ENCODE results near the gene DRD1.
"Not testable (repeated sequence)": the region's sequence is repeated elsewhere in the genome, so short reads cannot be mapped to it uniquely, and the experiment has no call there.

The DRD1 gene

DNA sequence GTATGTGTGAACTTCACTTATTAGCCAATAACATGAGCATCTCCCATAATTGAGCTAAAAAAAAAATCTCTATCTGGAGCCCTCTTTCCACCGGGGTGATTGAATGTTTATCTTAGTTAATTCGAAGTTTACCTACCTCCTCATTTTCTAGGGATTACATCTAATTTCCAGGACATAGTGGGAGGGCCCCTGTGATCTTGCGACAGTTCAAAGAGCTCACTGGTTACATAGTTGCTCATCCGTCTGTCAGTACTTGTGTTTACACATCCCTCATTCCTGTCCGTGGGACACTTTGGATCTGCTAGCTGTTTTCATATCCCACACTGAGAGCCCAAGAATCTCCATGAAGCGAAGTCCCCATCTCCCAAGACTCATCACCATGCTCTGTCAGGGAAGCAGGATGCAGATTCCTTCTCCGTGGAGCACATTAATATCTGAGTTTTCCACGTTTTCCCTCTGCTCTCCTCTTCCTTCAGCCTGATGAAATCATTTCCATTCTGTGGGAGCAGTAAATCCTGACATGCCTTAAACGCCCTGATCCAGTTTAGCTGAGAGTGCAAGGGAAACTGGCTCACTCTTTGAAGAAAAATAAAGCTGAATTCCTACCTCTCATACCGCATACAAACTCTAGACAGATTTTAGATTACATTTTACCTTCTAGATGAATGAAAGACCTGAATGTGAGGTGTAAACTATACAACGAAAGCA is 24.2 kb upstream of the DRD1 start:
- no peak for DNase-seq (ENCODE audit: low read depth in 2 of 2)

DNA sequence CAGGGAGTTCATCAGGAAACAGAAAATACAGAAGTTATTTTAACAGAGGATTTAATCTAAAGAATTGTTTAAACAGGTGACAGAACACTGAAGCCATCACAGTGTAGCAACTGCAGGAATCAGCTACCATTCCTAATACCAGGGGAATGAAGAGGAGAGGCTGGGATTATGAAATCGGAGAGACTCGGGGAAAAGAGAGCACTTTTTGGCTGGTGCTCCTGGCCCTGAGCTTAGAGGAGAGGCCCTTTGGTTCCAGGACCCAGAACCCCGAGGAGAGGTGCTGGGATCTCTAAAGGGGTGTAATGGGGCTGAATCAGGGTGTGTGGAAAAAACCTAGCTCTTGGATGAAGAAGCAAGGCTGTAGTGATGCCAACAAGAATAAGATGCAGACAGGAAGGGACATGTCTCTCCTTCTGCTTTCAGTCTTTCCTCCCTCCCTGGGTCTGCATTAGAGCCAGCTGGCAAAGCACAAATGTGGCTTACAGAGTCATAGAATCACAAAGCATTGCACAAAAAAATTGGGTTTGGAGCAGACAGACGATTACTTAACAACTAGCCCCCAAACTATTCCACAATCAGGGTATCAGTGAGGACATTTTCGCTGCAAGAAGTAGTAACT is 22.8 kb upstream of the DRD1 start:
- DNase-seq (ENCODE audit: low read depth in 2 of 2): no peak

DNA sequence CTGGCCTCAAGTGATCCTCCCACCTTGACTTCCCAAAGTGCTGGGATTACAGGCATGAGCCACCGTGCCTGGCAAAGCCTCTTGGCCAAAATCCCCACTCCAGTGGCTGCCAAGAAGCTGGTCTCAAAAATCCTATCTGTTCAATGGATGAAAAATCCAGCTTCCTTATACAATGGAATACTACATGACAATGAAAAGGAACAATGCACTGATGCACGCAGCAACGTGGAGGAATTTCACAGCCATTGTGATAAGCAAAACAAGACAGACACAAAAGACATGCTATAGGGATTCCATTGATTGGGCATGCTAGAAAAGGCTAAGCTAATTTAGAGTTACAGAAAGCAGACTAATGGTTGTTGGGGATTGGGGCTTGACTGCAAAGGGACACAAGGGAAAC is 21.3 kb upstream of the DRD1 start:
- DNase-seq (ENCODE audit: low read depth in 2 of 2): no peak

DNA sequence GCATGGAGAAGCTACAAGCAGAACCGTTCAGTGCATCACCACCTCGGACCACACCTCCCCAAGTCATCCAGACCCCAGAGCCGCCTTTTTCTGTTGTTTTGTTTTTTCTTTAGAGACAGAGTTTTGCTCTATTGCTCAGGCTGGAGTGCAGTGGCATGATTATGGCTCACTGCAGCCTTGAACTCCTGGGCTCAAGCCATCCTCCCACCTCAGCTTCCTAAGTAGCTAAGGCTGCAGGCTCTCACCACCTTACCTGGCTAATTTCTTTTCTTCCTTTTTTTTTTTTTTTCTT is 20.9 kb upstream of the DRD1 start:
- DNase-seq (ENCODE audit: low read depth in 2 of 2): no peak

DNA sequence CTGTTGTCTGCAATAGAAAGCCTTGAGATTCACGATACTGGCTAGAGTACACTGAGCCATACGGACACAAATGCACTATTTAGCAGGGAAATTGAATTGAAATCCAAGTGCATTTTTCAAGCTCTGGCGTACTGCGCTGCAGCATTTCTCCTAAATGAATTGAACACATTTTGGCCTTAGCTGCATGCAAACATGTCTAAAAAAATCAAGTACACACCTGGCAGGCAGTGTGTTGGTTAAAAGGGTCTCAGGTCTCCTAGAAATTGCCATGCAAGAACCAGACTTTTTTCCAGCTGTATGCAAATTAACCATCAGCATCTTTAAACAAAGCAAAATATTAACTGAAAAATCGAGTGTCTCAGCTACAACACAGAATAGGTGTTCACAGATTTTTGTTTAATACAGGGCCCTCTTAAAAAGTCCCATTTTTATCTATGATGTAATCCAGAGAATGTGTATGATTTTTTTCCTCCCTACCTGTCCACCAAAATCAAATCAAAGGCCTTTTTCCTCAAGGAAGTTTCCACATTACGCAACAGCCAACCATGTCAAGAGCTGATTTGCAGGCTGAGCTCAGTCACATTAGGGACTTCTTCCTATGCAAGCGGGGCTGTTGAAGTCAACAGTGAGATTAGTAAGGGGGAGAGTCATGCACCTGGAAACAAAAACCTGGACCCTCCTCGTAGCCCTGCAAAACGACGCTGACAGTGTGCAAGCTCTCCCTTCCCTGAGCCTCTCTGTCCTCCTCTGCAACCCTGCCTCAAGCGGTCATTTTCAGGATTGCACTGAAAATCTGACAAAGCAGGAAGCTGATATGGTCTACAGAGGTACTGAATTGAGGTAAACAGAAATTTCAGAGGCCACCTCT is 20.3 kb upstream of the DRD1 start:
- peak; percentile 29 to 56 for DNase-seq (ENCODE audit: low read depth in 2 of 2)

DNA sequence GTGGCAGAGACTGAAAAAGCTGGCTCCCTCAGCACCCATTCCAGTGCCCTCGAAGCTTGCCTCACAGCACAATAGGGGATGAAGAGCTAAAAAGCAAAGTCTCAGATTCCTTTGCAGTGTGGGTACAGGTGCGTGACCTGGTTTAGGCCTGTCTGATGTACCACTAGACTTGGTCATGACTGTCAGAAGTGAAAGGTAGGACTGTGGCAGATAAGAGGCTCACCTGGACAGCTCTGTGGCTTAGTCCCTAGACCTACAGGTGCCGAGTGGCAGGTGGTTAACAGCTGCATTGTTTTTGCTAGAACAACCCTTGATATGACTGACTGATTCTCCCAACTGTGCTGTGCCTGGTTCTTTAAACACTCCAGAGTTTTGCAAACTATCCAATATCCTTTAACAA is 19.7 kb upstream of the DRD1 start:
- DNase-seq (ENCODE audit: low read depth in 2 of 2): no peak

DNA sequence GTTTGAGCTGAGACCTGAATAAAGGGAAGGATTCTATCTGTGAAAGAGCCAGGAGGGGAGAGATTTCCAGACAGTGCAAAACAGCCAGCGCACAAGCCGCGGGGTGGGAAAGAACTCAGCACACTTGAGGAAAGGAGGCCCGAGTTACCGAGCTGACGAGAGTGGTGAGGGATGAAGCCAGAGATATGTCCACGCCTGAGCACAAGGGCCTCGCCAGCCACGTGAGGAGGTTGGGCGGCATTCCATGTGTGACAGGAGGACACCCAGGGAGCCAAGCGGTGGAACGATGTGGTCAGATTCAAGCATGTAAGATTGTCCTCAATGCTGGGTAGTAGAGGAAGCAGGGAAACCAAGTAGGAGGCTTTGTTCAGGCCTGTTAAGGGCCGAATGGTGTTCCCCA is 17.4 kb upstream of the DRD1 start:
- DNase-seq (ENCODE audit: low read depth in 2 of 2): no peak

DNA sequence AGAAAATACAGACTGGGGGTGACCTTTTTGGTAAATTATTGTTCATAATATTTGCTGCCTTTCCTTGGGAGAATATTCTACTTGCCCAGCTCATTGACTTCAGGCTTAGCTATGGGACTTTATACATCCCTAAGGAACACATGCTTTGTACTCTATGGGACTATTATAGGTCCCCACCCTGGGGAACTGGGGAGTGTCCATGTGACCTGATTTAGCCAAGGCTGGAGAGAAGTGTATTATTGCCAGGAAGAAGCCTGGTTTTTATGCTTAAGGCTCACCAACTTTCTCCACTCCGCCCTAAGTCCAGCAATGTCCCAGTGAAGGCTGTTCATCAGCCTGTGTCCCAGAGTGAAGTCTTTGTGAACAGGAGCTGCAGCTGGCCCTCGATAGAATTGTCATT is 16.6 kb upstream of the DRD1 start:
- no peak for DNase-seq (ENCODE audit: low read depth in 2 of 2)

DNA sequence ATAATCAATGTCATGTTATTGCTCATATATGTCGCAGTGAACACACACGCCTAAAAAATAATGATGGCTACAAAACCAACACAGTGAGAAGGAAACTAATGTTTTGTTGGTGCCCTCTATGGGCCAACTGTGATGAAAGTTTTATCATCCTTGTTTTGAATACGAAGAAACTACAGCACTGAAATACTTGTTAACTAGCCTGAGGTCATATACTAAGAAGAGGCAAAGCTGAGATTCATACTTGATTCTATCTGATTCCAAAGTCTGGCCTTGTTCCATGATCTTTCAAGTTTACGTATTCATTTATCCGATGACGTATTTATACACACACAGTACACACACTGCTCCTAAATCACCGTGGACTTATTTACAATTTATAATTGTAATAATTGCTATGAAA is 16.1 kb upstream of the DRD1 start:
- DNase-seq (ENCODE audit: low read depth in 2 of 2): no peak

DNA sequence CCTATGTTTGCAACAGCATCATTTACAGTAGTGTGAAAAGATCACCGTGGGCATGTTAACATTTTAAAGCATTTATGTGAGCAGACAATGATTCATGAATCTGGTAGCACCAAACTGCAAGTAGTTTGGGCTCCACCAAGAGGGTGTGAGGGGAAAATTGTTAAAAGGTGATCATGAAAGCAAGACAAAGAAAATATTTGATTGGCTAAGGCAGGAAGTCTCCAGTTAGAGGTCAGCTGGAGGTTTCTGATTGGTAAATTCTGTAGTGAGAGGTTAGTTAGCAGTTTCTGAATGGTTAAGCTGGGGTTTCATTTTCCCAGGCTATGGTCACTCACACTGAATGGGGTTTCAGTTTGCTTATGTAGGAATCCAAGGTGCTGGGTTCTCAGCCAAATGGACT is 13.5 kb upstream of the DRD1 start:
- DNase-seq (ENCODE audit: low read depth in 2 of 2): no peak

DNA sequence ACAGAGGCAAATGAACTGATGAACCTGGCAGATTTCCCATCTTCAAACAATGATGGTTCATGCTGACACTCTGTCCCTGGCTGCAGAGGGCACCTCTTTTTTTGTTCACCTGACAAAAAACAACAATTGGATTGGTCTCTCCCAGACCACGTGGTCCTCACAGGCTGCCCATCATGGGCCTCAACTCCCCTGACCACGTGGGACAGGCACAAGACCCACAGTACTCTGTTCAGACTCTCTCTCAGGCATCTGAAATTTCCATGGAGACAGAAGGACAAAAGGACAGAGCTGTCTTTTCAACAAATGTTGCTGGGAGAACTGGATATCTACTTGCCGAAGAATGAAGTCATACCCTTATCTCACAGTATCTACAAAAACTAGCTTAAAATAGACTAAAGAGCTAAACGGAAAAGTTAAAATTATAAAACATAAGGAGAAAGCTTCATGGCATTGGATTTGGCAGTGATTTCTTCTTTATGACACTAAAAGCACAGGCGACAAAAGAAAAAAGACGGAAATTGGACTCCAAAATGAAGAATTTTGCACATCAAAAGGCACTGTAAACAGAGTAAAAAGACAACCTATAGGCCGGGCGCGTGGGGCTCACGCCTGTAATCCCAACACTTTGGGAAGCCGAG is 12.2 kb upstream of the DRD1 start:
- DNase-seq (ENCODE audit: low read depth in 2 of 2): no peak

DNA sequence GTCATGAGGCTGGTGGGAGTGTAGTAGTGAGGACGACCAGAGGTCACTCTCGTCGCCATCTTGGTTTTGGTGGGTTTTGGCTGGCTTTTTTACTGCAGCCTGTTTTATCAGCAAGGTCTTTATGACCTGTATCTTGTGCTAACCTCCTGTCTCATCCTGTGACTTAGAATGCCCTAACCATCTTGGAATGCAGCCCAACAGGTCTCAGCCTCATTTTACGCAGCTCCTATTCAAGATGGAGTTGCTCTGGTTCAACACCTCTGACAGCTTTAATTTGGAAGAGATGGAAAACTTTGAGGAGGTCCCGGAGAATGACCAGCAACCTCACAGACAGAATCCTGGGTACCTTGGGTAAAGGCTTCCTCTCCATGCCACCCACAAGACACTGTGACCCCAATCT is 10.4 kb upstream of the DRD1 start:
- DNase-seq (ENCODE audit: low read depth in 2 of 2): not testable (repeated sequence)

DNA sequence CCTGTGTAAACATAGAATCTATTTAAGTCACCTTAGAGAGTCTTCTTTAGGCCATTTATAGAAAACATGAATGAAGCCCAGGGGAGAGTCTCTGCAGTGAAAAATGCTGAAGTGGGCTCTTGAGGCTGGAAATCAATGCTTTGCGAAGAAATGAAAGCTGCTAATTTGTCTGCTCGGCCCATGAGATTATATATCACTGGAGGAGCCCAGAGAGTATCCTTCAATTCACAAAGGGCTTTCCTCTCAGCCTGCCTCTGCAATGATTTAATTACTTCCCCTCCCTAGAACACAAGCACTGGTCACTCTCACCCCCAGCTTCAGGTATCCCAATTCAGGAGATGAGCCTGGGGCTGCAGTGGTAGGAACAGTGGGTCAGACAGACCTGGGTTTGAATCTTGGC is 8.2 kb upstream of the DRD1 start:
- DNase-seq (ENCODE audit: low read depth in 2 of 2): no peak

DNA sequence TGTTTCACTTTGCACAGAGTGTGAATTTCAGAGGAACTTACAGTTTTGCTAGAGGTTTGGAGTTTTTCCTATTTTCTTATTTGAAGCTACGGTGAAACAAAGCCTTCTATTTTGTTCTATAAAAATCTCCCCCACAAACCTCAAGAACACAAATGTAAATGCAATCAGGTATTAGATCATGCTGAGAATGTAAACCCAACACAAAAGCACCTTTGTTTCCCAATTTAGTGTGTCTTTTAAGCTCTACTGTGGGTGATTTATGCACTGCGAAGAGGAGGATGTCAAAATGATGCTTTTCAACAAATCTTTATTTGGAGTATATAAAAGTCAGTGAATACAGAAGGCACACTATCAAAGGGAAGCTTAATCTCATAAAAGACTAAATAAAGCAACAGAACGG is 4.3 kb upstream of the DRD1 start:
- no peak for DNase-seq (ENCODE audit: low read depth in 2 of 2)

DNA sequence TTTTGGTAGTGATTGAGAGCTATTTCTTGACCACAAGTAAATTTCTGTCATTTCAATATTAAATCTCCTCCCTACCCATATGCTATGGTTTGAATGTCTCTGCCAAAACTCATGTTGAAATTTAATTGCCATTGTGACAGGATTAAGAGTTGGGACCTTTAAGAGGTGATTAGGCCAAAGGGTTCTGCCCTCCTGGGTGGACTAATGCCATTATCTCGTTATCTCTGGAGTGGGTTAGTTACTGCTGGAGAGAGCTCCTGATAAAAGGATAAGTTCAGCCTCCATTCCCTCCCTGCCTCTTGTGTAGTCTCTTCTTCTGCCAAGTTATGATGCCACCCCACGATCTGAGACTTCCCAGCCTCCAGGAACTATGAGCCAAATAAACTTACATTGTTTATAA is 3.6 kb upstream of the DRD1 start:
- DNase-seq (ENCODE audit: low read depth in 2 of 2): no peak

DNA sequence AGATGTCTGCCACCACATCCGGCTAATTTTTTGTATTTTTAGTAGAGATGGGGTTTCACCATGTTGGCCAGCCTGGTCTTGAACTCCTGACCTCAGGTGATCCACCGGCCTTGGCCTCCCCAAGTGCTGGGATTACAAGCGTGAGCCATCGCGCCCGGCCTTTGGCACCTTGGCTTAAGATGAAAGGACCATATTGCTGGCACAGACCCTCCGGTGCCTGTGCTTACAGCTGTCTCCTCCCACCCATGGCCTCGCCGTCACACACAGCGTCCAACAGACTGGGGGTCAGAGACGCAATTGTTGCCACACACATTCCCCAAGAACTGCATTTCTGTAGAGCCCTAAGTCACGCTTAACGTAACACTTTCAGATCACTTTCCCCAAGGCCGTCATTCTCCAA is 2.4 kb upstream of the DRD1 start:
- DNase-seq (ENCODE audit: low read depth in 2 of 2): not testable (repeated sequence)

DNA sequence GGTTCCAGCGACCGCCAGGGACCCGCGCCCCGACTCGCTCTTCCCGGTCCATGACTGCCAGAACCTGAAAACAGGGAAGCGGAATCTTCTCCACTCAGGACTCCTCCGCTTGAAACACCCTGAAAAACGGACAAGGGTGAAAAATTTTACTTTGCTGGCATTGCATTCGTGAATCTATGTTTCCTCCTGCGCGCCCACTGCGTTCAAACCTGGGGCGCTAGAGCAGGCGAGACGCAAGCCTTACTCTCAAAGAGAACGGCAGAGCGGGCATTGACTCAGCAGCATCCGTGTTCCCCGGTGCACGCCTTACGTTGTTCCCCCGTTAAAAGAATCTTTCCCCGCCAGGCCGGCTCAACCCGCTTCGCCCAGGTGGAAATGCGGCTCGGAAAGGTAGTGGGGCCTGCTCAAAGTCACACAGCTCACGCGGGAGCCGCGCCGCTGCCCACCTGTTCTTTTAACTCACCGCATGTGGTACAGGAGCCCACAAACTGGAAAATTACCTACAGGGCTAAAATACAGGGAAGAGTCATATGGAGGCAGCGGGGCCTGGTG is 999 bp upstream of the DRD1 start:
- no peak for DNase-seq (ENCODE audit: low read depth in 2 of 2)

DNA sequence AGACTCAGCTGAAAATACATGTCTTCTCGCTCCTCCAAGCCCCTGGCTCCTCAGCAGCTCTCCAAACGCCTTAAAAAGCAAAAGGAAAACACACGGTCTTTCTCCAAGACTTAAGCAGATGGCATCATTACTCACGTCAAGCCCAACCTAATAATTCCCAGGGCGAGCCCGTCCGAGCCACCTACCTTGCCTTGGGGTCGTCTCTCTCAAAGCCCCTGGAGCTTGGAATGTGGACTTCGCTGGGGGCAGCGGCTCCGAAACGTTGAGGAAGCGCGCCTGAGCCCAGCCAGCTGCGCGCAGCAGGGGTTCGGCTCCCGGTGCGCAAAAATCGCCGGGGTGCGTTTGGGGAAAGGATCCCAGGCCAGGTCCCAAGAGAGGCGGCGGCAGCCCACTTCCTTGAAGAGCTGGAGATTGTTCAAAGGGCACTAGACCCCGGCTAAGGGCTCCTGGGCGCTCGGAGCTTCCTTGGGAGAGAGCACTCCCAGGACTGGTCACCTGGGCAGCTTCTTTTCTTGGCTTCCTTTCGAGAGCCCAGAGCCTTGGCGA is 395 bp downstream of the DRD1 start:
- no peak for DNase-seq (ENCODE audit: low read depth in 2 of 2)

DNA sequence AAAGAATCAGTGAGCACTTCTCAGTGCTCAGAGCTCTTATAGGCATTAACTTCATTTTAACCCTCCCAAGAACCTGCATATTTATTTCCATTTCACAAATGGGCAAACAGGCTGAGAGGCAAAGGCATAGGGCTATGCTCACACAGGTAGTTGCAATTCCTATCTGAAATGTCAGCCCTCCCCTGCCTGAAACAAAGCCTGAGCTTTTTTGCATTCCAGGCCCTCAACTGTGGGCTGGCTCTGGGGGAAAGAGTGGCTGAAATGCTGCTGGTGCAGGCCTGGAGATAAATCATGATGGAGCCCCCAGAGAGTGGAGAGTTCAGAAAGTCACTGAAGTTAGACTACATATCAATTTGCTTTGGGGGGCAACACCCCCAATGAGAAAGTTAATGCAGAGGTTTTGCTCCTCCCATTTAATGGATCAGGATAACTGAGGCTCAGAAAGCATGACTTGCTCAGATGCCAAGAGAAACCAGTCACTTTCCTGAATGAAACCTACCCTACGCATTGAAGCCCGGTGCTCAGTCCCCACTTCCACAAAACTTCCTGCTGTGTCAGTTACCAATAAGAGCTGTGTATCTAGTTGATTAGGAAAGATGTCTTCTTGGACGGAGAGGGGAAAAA is 5.6 kb downstream of the DRD1 start:
- no peak for DNase-seq (ENCODE audit: low read depth in 2 of 2)

DNA sequence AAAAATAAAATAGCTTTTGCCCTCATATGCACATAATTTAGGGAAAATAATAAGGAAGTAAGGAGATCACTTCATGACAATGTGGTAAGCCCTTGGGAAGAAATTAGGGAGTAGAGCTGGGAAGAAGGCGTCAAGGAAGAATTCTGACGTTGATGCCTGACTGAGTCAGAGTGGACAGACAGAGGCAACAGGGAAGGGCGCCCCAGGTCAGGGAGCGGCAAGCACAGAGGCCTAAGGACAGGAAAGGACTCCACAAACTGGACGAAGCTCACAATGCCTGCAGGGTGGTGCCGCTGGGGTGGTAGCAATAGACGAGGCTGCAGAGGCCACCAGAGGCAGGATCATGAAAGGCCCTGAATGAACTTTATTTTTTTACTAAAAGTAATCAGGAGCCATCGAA is 7.6 kb downstream of the DRD1 start:
- DNase-seq (ENCODE audit: low read depth in 2 of 2): no peak

DNA sequence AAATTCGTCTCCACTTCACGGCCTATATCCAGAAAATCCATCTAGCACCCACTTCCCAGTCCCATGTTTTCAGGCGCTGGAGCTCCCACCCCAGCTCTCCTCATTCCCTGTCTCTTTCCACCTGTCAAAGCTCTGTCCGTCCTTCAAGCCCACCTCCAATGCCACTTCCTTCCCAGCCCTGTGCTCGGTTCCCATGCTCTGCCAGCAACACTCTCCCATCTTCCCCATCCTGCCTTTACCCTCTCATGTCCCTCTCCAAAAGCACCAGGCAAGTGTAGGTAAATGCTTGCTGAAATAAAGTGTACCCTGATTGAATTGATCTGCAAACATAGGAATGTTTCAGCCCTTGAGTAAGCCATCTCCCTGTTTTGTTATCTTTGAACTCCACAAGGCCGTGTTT is 9.2 kb downstream of the DRD1 start:
- no peak for DNase-seq (ENCODE audit: low read depth in 2 of 2)

DNA sequence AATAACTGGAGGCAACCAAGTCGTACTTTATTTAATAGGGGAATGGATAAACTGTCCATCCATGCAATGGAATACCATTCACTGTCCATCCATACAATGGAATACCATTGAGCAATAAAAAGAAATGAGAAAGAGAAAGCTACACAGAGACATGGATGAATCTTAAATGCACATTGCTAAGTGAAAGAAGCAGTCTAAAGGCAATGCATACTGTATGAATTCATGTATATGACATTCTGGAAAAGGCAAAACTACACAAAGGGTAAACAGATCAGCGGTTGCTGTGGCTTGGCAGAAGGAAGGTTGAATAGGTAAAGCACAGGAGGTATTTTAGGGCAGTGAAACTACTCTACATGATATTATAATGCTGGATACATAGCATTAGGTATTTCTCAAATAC is 16.2 kb downstream of the DRD1 start:
- DNase-seq (ENCODE audit: low read depth in 2 of 2): no peak

Measured in stimulated activated CD8-positive, alpha-beta memory T cell treated with anti-CD3 and anti-CD28 coated beads, Interleukin-7, amount 100 ng/mL, for 4 hours (primary cell).